Measurements from ENCODE around the gene LDLRAD2. TPM values are rescaled to one million over a fixed set of nuclear protein-coding genes. Genes with fewer than 3 reads are reported as not detected.
"Not testable (repeated sequence)": the region's sequence is repeated elsewhere in the genome, so short reads cannot be mapped to it uniquely, and the experiment has no call there.

LDLRAD2 gene
- total RNA-seq, 1 experiment from 2014 or later, result not detected

GRCh38 chr1:21766210-21766609 is 45.9 kb upstream of the LDLRAD2 start:
- TF ChIP-seq SIN3A (IDR thresholded peaks at IDR 0.05; ENCODE audit: borderline replicate concordance, insufficient read depth, low read depth, low read length) (no peak), CTCF (IDR thresholded peaks at IDR 0.05) (no peak), POLR2AphosphoS5 (IDR thresholded peaks at IDR 0.05; ENCODE audit: low read depth, low read length) (no peak), REST (IDR thresholded peaks at IDR 0.05; ENCODE audit: insufficient read depth in 1 of 2, low read depth in 2 of 2, low read length in 1 of 2) (no peak), TCF7L2 (IDR thresholded peaks at IDR 0.05; ENCODE audit: low read depth, low read length) (no peak)
- H3K4me1 ChIP-seq (ENCODE audit: control insufficient read depth, insufficient read depth, low read length), result peaks cover 17% of the 10 kb centered on the region
- no peak for DNase-seq (ENCODE audit: low read depth, low spot score)
- ATAC-seq, result no peak
- no peaks in the 10 kb centered on the region for H3K27me3 ChIP-seq (ENCODE audit: control insufficient read depth, insufficient read depth, low read length)
- no peak overlapping the region for H3K4me3 ChIP-seq (ENCODE audit: low read depth in 2 of 2, low read length in 2 of 2)
- H3K36me3 ChIP-seq (ENCODE audit: control insufficient read depth, insufficient read depth, low read length), result no peaks in the 10 kb centered on the region
- ChIA-PET POLR2A (no interaction called here), CTCF (no interaction called here)
- in situ Hi-C loops (cut with HindIII; ENCODE audit: low pct_unique_long_range_greater_than_20kb, low sequenced_read_pairs), result no loop called here
- BruUV-seq (replicated peaks), result no TSS peak
- intact Hi-C loops (cut with micrococcal nuclease; ENCODE audit: unreplicated experiment), result no loop called here
- no peak overlapping the region for H3K27ac ChIP-seq (ENCODE audit: low read length)
- no peaks in the 10 kb centered on the region for H3K9me3 ChIP-seq (ENCODE audit: control insufficient read depth, insufficient read depth, low read depth, low read length)

- in situ Hi-C loops (cut with HindIII; ENCODE audit: low pct_unique_long_range_greater_than_20kb, low sequenced_read_pairs); POLR2A ChIA-PET; H3K27me3 ChIP-seq (ENCODE audit: control insufficient read depth, insufficient read depth, low read length); H3K27ac ChIP-seq (ENCODE audit: low read length); H3K36me3 ChIP-seq (ENCODE audit: control insufficient read depth, insufficient read depth, low read length); BruUV-seq (replicated peaks); CTCF ChIA-PET; H3K4me3 ChIP-seq (ENCODE audit: low read depth in 2 of 2, low read length in 2 of 2); intact Hi-C loops (cut with micrococcal nuclease; ENCODE audit: unreplicated experiment); H3K9me3 ChIP-seq (ENCODE audit: control insufficient read depth, insufficient read depth, low read depth, low read length); ATAC-seq; DNase-seq (ENCODE audit: low read depth, low spot score): not testable (repeated sequence)
- H3K4me1 ChIP-seq (ENCODE audit: control insufficient read depth, insufficient read depth, low read length), result peaks cover 17% of the 10 kb centered on the region
These were observed 45.0 kb upstream of the LDLRAD2 start for GRCh38 chr1:21767106-21767505.

GRCh38 chr1:21770201-21770600 is 41.9 kb upstream of the LDLRAD2 start:
- no peak overlapping the region for H3K4me3 ChIP-seq (ENCODE audit: low read depth in 2 of 2, low read length in 2 of 2)
- DNase-seq (ENCODE audit: low read depth, low spot score) (no peak), ATAC-seq (no peak)
- peaks cover 10% of the 10 kb centered on the region for H3K4me1 ChIP-seq (ENCODE audit: control insufficient read depth, insufficient read depth, low read length)
- H3K27me3 ChIP-seq (ENCODE audit: control insufficient read depth, insufficient read depth, low read length), result no peaks in the 10 kb centered on the region
- no peaks in the 10 kb centered on the region for H3K36me3 ChIP-seq (ENCODE audit: control insufficient read depth, insufficient read depth, low read length)
- TF ChIP-seq TCF7L2 (IDR thresholded peaks at IDR 0.05; ENCODE audit: low read depth, low read length) (no peak), REST (IDR thresholded peaks at IDR 0.05; ENCODE audit: insufficient read depth in 1 of 2, low read depth in 2 of 2, low read length in 1 of 2) (no peak), SIN3A (IDR thresholded peaks at IDR 0.05; ENCODE audit: borderline replicate concordance, insufficient read depth, low read depth, low read length) (no peak), CTCF (IDR thresholded peaks at IDR 0.05) (no peak)
- in situ Hi-C loops (cut with HindIII; ENCODE audit: low pct_unique_long_range_greater_than_20kb, low sequenced_read_pairs) (no loop called here), intact Hi-C loops (cut with micrococcal nuclease; ENCODE audit: unreplicated experiment) (no loop called here)
- POLR2A ChIA-PET, result no interaction called here
- CTCF ChIA-PET, result no interaction called here
- no peak overlapping the region for H3K27ac ChIP-seq (ENCODE audit: low read length)
- no TSS peak for BruUV-seq (replicated peaks)
- no peaks in the 10 kb centered on the region for H3K9me3 ChIP-seq (ENCODE audit: control insufficient read depth, insufficient read depth, low read depth, low read length)

GRCh38 chr1:21770602-21771001 is 41.5 kb upstream of the LDLRAD2 start:
- H3K27me3 ChIP-seq (ENCODE audit: control insufficient read depth, insufficient read depth, low read length); BruUV-seq (replicated peaks); ATAC-seq; POLR2A ChIA-PET; CTCF ChIA-PET; H3K27ac ChIP-seq (ENCODE audit: low read length); H3K4me3 ChIP-seq (ENCODE audit: low read depth in 2 of 2, low read length in 2 of 2); DNase-seq (ENCODE audit: low read depth, low spot score); in situ Hi-C loops (cut with HindIII; ENCODE audit: low pct_unique_long_range_greater_than_20kb, low sequenced_read_pairs); H3K36me3 ChIP-seq (ENCODE audit: control insufficient read depth, insufficient read depth, low read length); H3K9me3 ChIP-seq (ENCODE audit: control insufficient read depth, insufficient read depth, low read depth, low read length); intact Hi-C loops (cut with micrococcal nuclease; ENCODE audit: unreplicated experiment); H3K4me1 ChIP-seq (ENCODE audit: control insufficient read depth, insufficient read depth, low read length): not testable (repeated sequence)

Measured in Panc1 (cell line).